HG03521 (cell line): ENCODE measurements around the gene FGFR2.

Experiments
- ATAC-seq: cut with Tn5 transposase; IDR thresholded peaks from one replicate; pipeline ENCODE4 v1.9.1; 2021; ENCODE audit warnings: mild to moderate bottlenecking, moderate library complexity; ENCODE audit not compliant: unreplicated experiment

The FGFR2 gene

GRCh38 chr10:121500701-121501332 is 97.4 kb downstream of the FGFR2 start:
- no peak for ATAC-seq

GRCh38 chr10:121497513-121498470 is 100.5 kb downstream of the FGFR2 start:
- ATAC-seq = no peak

GRCh38 chr10:121495719-121496118 is 102.5 kb downstream of the FGFR2 start:
- no peak for ATAC-seq

- no peak for ATAC-seq
Measured at GRCh38 chr10:121494296-121494695, 103.9 kb downstream of the FGFR2 start.

- ATAC-seq = no peak
Measured at GRCh38 chr10:121493521-121493920, 104.7 kb downstream of the FGFR2 start.

GRCh38 chr10:121490871-121491519 is 107.2 kb downstream of the FGFR2 start:
- ATAC-seq = no peak

GRCh38 chr10:121485436-121486139 is 112.7 kb downstream of the FGFR2 start:
- ATAC-seq = no peak

GRCh38 chr10:121484816-121485215 is 113.4 kb downstream of the FGFR2 start:
- no peak for ATAC-seq

GRCh38 chr10:121484401-121484800 is 113.8 kb downstream of the FGFR2 start:
- ATAC-seq = no peak

GRCh38 chr10:121481180-121481579 is 117.1 kb downstream of the FGFR2 start:
- ATAC-seq = no peak

- no peak for ATAC-seq
Measured at GRCh38 chr10:121478556-121478955, 119.7 kb downstream of the FGFR2 start.

- no peak for ATAC-seq
Measured at GRCh38 chr10:121469797-121470606, 128.2 kb downstream of the FGFR2 start.

GRCh38 chr10:121468726-121469125 is 129.5 kb downstream of the FGFR2 start:
- ATAC-seq = no peak

- no peak for ATAC-seq
Measured at GRCh38 chr10:121466424-121466823, 131.8 kb downstream of the FGFR2 start.

GRCh38 chr10:121465215-121465614 is 133.0 kb downstream of the FGFR2 start:
- no peak for ATAC-seq

GRCh38 chr10:121464517-121464916 is 133.7 kb downstream of the FGFR2 start:
- ATAC-seq = no peak

GRCh38 chr10:121462955-121463354 is 135.3 kb downstream of the FGFR2 start:
- no peak for ATAC-seq

GRCh38 chr10:121462281-121462680 is 136.0 kb downstream of the FGFR2 start:
- ATAC-seq = no peak

- no peak for ATAC-seq
Measured at GRCh38 chr10:121461307-121461706, 136.9 kb downstream of the FGFR2 start.

- no peak for ATAC-seq
Measured at GRCh38 chr10:121460733-121461132, 137.5 kb downstream of the FGFR2 start.
